Cardiac septum (tissue), 1 donor: ENCODE measurements around the gene PTPRD. TPM values are rescaled to one million over a fixed set of nuclear protein-coding genes. Genes with fewer than 3 reads are reported as not detected.

Experiments used
- DNase-seq: peaks from one replicate; pipeline ENCODE4 v3.0.0-alpha.2; 2020; ENCODE audit warnings: low spot score
- intact Hi-C: fragments of 100-400 bp; cut with DNase I; formaldehyde crosslinking; loops from one replicate; pipeline ENCODE4 v1.14.0; 2022
- total RNA-seq: library from RNA; stranded (reverse); fragmentation: NEBNext Ultra II Directional; extraction: Animal tissue kit (Norgen Biotek cat#: 25700); gene quantifications from one replicate; pipeline ENCODE4 v1.2.1, GENCODE V29; 2021
- donor health status: DM: no; HTN: no; CAD: no.

Gene PTPRD
- total RNA-seq, 1 donor from 2014 or later, result 13.0 TPM

DNA sequence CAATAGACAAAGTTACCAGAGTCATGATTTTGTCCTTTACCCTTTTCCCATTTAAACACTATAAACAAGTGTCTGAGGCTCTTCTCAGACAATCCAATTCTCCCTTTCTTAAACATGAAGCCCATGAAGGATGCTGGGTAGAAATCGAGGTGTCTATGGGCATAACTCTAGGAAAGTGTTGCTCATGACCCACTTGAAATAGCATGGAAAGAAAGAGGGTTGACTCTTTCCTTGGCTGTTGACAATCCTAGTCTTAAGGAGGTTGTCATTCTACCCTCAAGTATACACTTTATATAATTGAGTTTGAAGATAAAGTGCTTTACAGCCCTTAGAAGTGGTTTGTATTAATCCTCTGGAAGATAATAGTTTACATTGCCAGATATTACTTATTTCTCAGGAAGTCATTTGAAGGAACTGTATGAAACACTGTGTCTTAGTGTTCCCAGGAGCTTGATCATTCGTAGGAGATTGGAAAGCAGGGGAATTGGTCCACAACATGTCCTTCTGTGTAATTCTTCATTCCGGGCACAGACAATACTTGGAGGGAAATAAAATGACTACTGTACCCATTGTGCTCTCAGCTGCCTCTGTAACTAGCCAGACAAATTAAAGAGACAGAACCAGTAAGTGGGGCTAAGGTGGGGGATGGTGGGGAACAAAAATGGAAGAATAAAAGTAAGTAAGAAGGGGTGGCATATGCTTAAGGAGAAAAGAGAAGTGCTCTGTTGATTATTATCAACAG, 1734.9 kb downstream of the PTPRD start:
- no peak for DNase-seq
- intact Hi-C loops, result no loop called here

GRCh38 chr9:8876303-8876702, 1736.5 kb downstream of the PTPRD start:
- intact Hi-C loops, result no loop called here

GRCh38 chr9:8874482-8874881, 1738.3 kb downstream of the PTPRD start:
- no peak for DNase-seq
- intact Hi-C loops, result no loop called here

More at GRCh38 chr9:8876303-8876702, 1736.5 kb downstream of the PTPRD start:
- no peak for DNase-seq

- intact Hi-C loops, result no loop called here
- DNase-seq, result no peak
Observed at GRCh38 chr9:8872802-8873201, 1740.0 kb downstream of the PTPRD start.

DNA sequence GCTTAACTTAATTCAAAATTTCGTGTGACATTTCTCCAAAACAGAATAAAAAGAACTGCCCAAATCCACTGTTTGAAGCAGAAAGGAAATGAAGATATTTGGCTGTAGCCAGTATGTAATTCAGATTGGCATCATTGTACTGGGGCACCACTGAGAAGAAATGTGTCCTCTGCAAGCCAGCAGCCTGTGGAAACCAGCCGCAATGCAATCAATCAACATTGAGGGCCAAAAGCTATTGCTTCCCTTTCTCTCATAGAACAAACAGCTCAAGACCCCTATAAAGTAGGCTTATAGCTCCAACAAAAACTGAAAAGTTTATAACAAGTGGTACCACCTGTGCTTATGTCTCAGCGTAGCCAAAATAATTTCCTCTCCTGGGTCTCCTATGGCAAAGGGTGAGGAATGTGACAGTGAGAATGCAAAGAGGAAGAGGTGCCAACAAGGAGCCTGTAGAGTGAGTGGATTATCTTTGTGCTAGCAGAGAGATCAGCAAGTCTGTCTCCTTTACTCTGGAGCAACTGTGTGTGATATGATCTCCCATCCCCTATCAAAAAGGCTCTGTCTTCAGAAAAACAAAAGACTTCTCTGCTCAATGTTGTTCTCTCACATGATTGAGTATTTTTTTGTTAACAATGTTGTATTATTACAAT, 1740.9 kb downstream of the PTPRD start:
- DNase-seq, result no peak
- intact Hi-C loops, result no loop called here

GRCh38 chr9:8871396-8871795, 1741.4 kb downstream of the PTPRD start:
- no peak for DNase-seq
- intact Hi-C loops, result no loop called here

- no peak for DNase-seq
- intact Hi-C loops, result no loop called here
Observed at GRCh38 chr9:8869812-8870211, 1743.0 kb downstream of the PTPRD start.

DNA sequence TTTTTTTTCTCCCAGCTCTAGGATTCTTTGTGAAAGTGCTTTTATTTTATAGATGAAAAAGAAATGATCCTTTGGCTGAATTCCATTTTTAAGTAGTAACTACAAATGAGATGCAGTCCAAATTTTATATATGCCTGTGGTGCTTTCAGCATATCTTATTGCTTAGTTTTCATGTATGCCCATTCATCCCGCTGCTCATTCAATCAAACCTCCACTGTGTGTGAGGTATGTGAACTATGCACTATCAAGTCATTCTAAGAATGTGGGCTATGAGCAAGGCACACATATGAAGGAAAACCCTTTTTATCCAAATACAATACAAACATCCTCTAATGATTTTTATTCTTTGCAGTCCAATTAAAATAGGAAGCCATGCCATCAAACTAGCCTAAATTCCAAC, 1744.2 kb downstream of the PTPRD start:
- intact Hi-C loops, result no loop called here
- no peak for DNase-seq

GRCh38 chr9:8867148-8867547, 1745.7 kb downstream of the PTPRD start:
- intact Hi-C loops, result no loop called here
- DNase-seq, result no peak

DNA sequence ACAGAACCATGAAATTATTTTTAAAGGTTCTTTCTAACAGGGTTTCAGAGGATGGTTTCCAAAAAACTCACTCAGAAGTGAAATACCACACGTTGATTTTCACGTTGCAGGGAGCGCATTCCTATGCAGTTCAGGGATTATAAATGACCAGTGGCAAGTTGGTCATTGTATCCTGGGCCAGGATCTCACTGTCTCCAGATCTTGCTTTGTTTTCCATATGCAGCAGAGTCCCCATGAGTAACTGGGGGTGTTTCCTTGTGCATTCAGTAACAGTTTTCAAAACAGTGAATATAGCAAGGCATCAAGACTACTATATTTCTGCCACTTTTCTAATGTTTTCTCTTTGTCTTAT, 1748.3 kb downstream of the PTPRD start:
- intact Hi-C loops, result no loop called here
- no peak for DNase-seq

GRCh38 chr9:8863886-8864544, 1748.8 kb downstream of the PTPRD start:
- DNase-seq, result no peak
- intact Hi-C loops, result no loop called here

- intact Hi-C loops, result no loop called here
- DNase-seq, result no peak
Observed at GRCh38 chr9:8863069-8863468, 1749.7 kb downstream of the PTPRD start.

DNA sequence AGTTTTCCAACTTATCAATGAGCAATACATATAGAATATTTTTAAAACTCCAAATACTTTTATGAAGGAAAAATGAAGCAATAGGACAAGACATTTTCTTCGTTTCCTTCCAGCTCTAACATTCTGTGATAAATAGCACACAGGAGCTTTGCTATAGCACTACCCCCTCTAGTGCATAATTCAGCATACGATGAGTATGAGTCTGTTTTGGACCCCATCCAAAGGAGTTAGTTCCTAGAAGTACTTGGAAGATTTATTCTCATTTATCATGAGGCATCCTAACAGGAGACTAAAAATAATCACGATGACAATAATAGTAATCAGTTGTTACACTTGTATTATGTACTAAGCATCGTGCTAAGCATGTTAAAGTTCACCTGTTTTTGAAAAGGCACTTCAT, 1751.9 kb downstream of the PTPRD start:
- no peak for DNase-seq
- intact Hi-C loops, result no loop called here

GRCh38 chr9:8860086-8860485, 1752.7 kb downstream of the PTPRD start:
- no peak for DNase-seq
- intact Hi-C loops, result no loop called here

DNA sequence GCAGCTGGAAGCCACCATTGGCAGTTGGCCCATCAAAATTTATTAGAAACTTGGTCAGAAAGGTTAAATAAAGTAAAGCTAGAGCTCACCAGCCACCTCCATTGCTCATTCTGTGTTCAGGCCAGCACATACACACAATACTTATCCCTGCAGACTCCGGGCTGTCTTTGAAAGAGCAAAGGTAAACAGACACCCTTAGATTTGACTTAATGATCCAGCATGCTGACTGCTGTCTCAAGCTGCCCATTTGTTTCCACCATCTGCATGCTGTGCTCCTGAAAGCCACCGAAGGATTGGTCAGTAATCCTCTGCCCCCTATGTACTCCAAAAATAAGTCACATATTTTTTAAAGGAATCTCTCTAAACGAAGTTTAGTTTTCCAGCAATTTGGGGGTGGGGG, 1753.4 kb downstream of the PTPRD start:
- DNase-seq, result no peak
- intact Hi-C loops, result no loop called here

GRCh38 chr9:8858596-8859161, 1754.1 kb downstream of the PTPRD start:
- intact Hi-C loops, result no loop called here
- no peak for DNase-seq

DNA sequence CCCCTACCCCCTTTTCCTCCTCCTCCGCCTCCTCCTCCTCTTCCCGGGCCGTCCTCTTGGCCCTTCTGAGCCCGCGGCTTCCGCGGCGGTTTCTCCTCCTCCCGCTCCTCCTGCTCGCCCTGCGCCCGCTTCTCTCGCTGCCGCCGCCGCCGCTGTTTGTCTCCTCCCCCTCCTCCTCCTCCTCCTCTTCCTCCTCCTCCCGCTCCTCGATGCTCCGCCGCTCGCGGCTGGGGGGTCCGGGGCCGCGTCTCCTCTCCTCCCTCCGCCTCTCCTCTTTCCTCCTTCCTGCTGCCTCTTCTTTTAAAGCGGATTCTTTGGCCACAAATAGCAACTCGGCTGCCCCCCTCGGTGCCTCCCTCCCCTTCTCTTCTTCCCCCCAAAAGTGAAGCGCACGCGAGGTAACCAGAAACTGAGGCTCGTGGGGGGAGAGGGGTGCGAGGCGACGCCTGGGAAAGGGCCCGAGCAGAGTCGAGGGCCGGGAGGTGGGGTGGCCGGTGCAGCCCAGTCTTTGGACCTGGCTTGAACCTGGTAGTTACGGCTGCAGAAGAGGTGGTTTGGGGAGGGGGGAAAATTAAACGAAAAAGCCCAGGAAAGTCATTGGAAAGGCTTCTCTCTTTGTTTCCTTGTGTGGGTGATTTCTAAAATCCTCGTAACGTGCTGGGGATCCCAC, 1754.7 kb downstream of the PTPRD start:
- intact Hi-C loops, result no loop called here
- DNase-seq, result no peak

- intact Hi-C loops, result no loop called here
- DNase-seq, result no peak
Observed at GRCh38 chr9:8857068-8857925, 1755.5 kb downstream of the PTPRD start.

DNA sequence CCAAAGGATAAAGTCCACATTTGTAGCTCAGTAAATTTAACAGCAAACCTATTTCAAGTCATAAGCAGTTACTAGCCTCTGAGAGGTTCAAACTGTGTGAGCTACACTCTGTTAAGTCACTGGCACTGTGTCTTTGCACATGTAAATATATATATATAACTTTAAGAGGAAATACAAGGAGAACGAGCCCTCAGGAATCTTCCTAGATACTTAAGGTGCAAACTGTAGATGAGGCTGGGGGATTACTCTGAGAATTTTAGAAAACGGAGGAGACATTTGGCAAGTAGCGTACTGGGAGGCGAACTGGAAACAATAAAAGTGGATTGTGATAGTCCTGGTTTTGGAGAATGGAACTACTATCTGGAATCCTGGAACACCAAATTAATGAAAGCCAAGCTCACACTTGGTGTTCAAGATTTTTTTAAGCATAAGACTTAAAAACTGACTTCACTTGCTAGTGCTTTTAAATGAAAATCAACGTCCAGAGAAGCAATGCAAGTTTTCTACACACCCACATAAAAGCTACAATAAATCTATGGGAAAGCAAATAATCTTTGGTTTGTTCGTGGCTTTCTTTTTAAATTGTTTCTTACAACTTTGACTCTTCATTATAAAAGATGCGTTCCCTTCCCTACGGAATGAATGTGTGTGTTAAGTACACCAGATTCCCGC, 1756.3 kb downstream of the PTPRD start:
- intact Hi-C loops, result no loop called here
- no peak for DNase-seq
